Heart left ventricle (tissue), 16 donors: ENCODE measurements around the gene SPATS2L. TPM values are rescaled to one million over a fixed set of nuclear protein-coding genes. Genes with fewer than 3 reads are reported as not detected.

Source experiments
- ATAC-seq, 4 donors: fragments of 200-7000 bp; cut with Tn5 transposase; one replicate each; pipeline ENCODE4 v1.9.1; 2020 to 2022; ENCODE audit warnings: moderate library complexity in 4 of 4, mild to moderate bottlenecking in 3 of 4, moderate number of reproducible peaks in 1 of 4
- DNase-seq, 5 donors: peaks; one replicate each; pipeline ENCODE4 v3.0.0-alpha.2; 2020
- H3K27ac ChIP-seq, 12 donors: fragments of 200-600 bp; sonication (generic) in 4 of 12; one replicate each; pipeline versions ENCODE4 v1.5.0 to v1.8.0; 2016 to 2022; ENCODE audit warnings: mild to moderate bottlenecking in 2 of 12
- H3K27me3 ChIP-seq, 9 donors: fragments of 200-600 bp; sonication (generic) in 2 of 9; one replicate each; pipeline versions ENCODE4 v1.5.1 to v1.8.0; 2016 to 2022; ENCODE audit warnings: mild to moderate bottlenecking in 3 of 9
- H3K36me3 ChIP-seq, 9 donors: fragments of 200-600 bp; sonication (generic) in 2 of 9; one replicate each; pipeline versions ENCODE4 v1.5.0 to v1.8.0; 2018 to 2022; ENCODE audit warnings: mild to moderate bottlenecking in 2 of 9
- H3K4me1 ChIP-seq, 12 donors: fragments of 200-600 bp; sonication (generic) in 4 of 12; one replicate each; pipeline versions ENCODE4 v1.5.0 to v1.8.0; 2016 to 2022; ENCODE audit warnings: mild to moderate bottlenecking in 3 of 12
- H3K4me3 ChIP-seq, 12 donors: fragments of 200-600 bp; sonication (generic) in 4 of 12; one replicate each; pipeline versions ENCODE4 v1.5.0 to v1.8.0; 2017 to 2022; ENCODE audit warnings: mild to moderate bottlenecking in 9 of 12, moderate library complexity in 4 of 12
- H3K9me3 ChIP-seq, 12 donors: fragments of 200-600 bp; sonication (generic) in 4 of 12; one replicate each; pipeline versions ENCODE4 v1.5.0 to v1.8.0; 2016 to 2022; ENCODE audit warnings: mild to moderate bottlenecking in 1 of 12
- POLR2A ChIP-seq, 2 donors: fragments of 450-650 bp; IDR thresholded peaks; one replicate each; pipeline ENCODE4 v1.6.1; 2017; ENCODE audit warnings: antibody characterized with exemption in 2 of 2, mild to moderate bottlenecking in 2 of 2, moderate library complexity in 2 of 2
- WGBS, 4 donors: extraction: QIAGEN DNeasy Blood & Tissue Kit in 2 of 4; methylation state at CpG; one replicate each; pipeline versions ENCODE4 v1.1.5 to v1.1.7; 2013 to 2018; 5-methylcytosine and 5-hydroxymethylcytosine counted together
- intact Hi-C, 10 donors: fragments of 100-400 bp; cut with DNase I; formaldehyde crosslinking; loops; one replicate each; pipeline versions ENCODE4 v1.11.1 to v1.14.2; 2022
- polyA plus RNA-seq, 2 donors: library from polyadenylated mRNA; stranded (reverse); fragments of 200-250 nt; gene quantifications; one replicate each; pipeline ENCODE4 v1.2.3, GENCODE V29; 2013
- total RNA-seq, 9 donors: library from RNA; depleted of rRNA in 2 of 9; stranded (reverse); fragments of >200 nt in 2 of 9; fragmentation: NEBNext Ultra II Directional in 3 of 9; extraction: Animal tissue kit (Norgen Biotek cat#: 25700) in 3 of 9; gene quantifications; one replicate each; pipeline versions ENCODE4 v1.1.0 to v1.2.4, GENCODE V29; 2016 to 2023
- TF ChIP-seq, protein P1 (sequence below), 12 donors: fragments of 200-600 bp; sonication (generic) in 4 of 12; IDR thresholded peaks; one replicate each; pipeline versions ENCODE4 v1.5.0 to v1.8.0; 2018 to 2022; ENCODE audit warnings: antibody characterized with exemption in 12 of 12, mild to moderate bottlenecking in 5 of 12
- donor health status: ischemic (EF 13 %, LVEDD 7.1; RV severe dilation, severe dysfunction).
- donor health status: healthy with polysubstance abuse.
- donor health status: DM: no; HTN: yes; CAD: no.
- donor health status: DM: no; HTN: no; CAD: no.
- donor health status: ischemic (EF 25% LVEDD 6.9; RV normal size, moderate dysfunction).
- donor health status: ischemic (EF 25% LVEDD 5.7; RV mildly dilated, moderate dysfunction).
- donor health status: healthy.
- donor health status: DM: yes; HTN: yes; CAD: no.
- donor health status: ischemic (EF 35%, LVEDD 5.7; RV mildly dilated, moderate dysfunction).
- donor health status: nonischemic (EF 11% LVEDD 7.7; RV severe dilation, severe dysfunction).
- donor health status: DM: yes; HTN: yes; CAD: no.
- donor health status: PGD.
- donor health status: ischemic (EF 29% LVEDD 5.4; RV normal size, mild dysfunction).
- donor health status: nonischemic (EF 23%, LVEDD 6.1; RV moderate dilation, normal function).

The SPATS2L gene
- total and polyA plus RNA-seq, 11 donors, result 34.9 to 177 (median 102) TPM

- Histone ChIP-seq H3K4me1 (peaks cover 0 to 24% (median 1%) of the 10 kb centered on the region in 12 donors), H3K4me3 (no peak overlapping the region), H3K36me3 (peaks cover 0 to 85% (median 29%) of the 10 kb centered on the region in 9 donors), H3K27me3 (no peaks in the 10 kb centered on the region), H3K9me3 (no peaks in the 10 kb centered on the region), H3K27ac (no peak overlapping the region)
- DNase-seq (no peak), ATAC-seq (no peak)
- intact Hi-C loops, result loop anchor here in 1 of 10 donors (10.0 kb wide), 1 partner anchor 139 kb away; the partner anchor contains the start of gene SPATS2L
- 75 to 77% (median 76%) methylated on average over 5 of the region's 5 CpGs for WGBS, 4 donors
- TF ChIP-seq, protein P1, sequence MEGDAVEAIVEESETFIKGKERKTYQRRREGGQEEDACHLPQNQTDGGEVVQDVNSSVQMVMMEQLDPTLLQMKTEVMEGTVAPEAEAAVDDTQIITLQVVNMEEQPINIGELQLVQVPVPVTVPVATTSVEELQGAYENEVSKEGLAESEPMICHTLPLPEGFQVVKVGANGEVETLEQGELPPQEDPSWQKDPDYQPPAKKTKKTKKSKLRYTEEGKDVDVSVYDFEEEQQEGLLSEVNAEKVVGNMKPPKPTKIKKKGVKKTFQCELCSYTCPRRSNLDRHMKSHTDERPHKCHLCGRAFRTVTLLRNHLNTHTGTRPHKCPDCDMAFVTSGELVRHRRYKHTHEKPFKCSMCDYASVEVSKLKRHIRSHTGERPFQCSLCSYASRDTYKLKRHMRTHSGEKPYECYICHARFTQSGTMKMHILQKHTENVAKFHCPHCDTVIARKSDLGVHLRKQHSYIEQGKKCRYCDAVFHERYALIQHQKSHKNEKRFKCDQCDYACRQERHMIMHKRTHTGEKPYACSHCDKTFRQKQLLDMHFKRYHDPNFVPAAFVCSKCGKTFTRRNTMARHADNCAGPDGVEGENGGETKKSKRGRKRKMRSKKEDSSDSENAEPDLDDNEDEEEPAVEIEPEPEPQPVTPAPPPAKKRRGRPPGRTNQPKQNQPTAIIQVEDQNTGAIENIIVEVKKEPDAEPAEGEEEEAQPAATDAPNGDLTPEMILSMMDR (IDR thresholded peaks at IDR 0.05), result no peak
- no peak for TF ChIP-seq POLR2A (IDR thresholded peaks at IDR 0.05)
Observed at GRCh38 chr2:200443376-200443775, 136.9 kb downstream of the SPATS2L start.

GRCh38 chr2:200443916-200444315, 137.4 kb downstream of the SPATS2L start:
- TF ChIP-seq, protein P1 (IDR thresholded peaks at IDR 0.05), result no peak
- no peak for TF ChIP-seq POLR2A (IDR thresholded peaks at IDR 0.05)
- no peaks in the 10 kb centered on the region for H3K27me3 ChIP-seq
- 87 to 91% (median 89%) methylated on average over 3 of the region's 3 CpGs for WGBS, 4 donors
- peaks cover 0 to 21% (median 1%) of the 10 kb centered on the region in 12 donors for H3K4me1 ChIP-seq
- no peak for ATAC-seq
- DNase-seq, result no peak
- no peak overlapping the region for H3K4me3 ChIP-seq
- H3K9me3 ChIP-seq, result no peaks in the 10 kb centered on the region
- intact Hi-C loops, result loop anchor here in 1 of 10 donors (10.0 kb wide), 1 partner anchor 139 kb away; the partner anchor contains the start of gene SPATS2L
- H3K27ac ChIP-seq, result no peak overlapping the region
- H3K36me3 ChIP-seq, result peaks cover 0 to 84% (median 29%) of the 10 kb centered on the region in 9 donors

DNA sequence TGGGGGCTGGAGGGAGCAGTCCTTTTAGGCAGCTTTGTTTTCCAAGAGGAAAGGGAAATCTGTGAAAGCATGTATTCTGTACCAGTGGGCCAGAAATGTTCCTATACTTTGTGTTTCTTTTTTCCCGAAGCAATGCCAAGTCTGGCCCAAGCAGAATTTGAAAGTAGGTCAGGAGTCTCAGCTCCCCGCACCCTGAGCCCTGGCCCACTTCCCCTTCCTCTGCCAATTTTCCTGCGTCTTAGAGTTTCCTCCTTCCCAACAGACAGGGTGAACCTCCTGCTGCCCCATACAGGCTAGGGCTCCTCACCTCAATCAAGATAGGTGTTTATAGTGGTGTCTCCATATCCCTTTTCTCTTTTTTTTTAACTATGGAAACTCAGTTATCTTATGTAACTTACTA, 138.0 kb downstream of the SPATS2L start:
- DNase-seq, result no peak
- TF ChIP-seq POLR2A (IDR thresholded peaks at IDR 0.05), result no peak
- TF ChIP-seq, protein P1 (IDR thresholded peaks at IDR 0.05), result no peak

DNA sequence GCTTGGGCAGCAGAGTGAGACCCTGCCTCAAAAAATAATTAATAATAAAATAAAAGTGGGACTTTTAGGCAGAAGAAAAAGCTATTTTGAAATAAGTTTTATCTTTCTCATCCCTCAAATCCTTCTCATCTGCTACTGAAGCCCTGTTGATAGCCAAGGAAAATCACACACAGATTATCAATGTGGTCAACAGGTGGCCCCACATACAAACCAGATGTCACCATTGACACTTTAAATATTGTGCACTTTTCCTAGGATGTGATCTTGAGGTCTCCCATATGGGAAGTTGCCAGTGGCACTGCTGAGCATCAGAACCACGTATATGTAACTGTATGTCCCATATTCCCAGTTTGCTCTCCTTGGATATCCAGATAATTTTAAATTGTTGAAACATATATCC, 138.8 kb downstream of the SPATS2L start:
- WGBS, 4 donors, result 47 to 92% (median 81%) methylated on average over 1 of the region's 1 CpG
- Histone ChIP-seq H3K4me1 (peaks cover 0 to 21% (median 1%) of the 10 kb centered on the region in 12 donors), H3K27ac (no peak overlapping the region), H3K4me3 (no peak overlapping the region), H3K36me3 (peaks cover 0 to 83% (median 29%) of the 10 kb centered on the region in 9 donors), H3K27me3 (no peaks in the 10 kb centered on the region), H3K9me3 (no peaks in the 10 kb centered on the region)
- DNase-seq, result no peak
- ATAC-seq, result no peak
- TF ChIP-seq, protein P1 (IDR thresholded peaks at IDR 0.05), result no peak
- intact Hi-C loops, result loop anchor here in 1 of 10 donors (10.0 kb wide), 1 partner anchor 140 kb away; the partner anchor contains the start of gene SPATS2L

More for the DNA sequence above, 138.0 kb downstream of the SPATS2L start:
- H3K27ac ChIP-seq, result no peak overlapping the region
- intact Hi-C loops, result loop anchor here in 1 of 10 donors (10.0 kb wide), 1 partner anchor 140 kb away; the partner anchor contains the start of gene SPATS2L
- peak in 3 of 4 donors; percentile 13 to 52 (median 26) for ATAC-seq
- no peak overlapping the region for H3K4me3 ChIP-seq
- peaks cover 0 to 21% (median 1%) of the 10 kb centered on the region in 12 donors for H3K4me1 ChIP-seq
- no peaks in the 10 kb centered on the region for H3K9me3 ChIP-seq
- 39 to 58% (median 53%) methylated on average over 3 of the region's 3 CpGs for WGBS, 4 donors
- H3K27me3 ChIP-seq, result no peaks in the 10 kb centered on the region
- H3K36me3 ChIP-seq, result peaks cover 0 to 84% (median 29%) of the 10 kb centered on the region in 9 donors
